Measurements from ENCODE around the gene C9orf72.

Gene C9orf72

GRCh38 chr9:27537756-27538155, 35.5 kb downstream of the C9orf72 start:
- DNase-seq: peak; percentile 14

GRCh38 chr9:27537027-27537435, 36.2 kb downstream of the C9orf72 start:
- no peak for DNase-seq

GRCh38 chr9:27536168-27536567, 37.1 kb downstream of the C9orf72 start:
- DNase-seq: no peak

GRCh38 chr9:27535701-27536118, 37.6 kb downstream of the C9orf72 start:
- peak; percentile 18 for DNase-seq

GRCh38 chr9:27534658-27535209, 38.5 kb downstream of the C9orf72 start:
- no peak for DNase-seq

GRCh38 chr9:27534131-27534530, 39.1 kb downstream of the C9orf72 start:
- DNase-seq: no peak

- no peak for DNase-seq
These were observed 40.0 kb downstream of the C9orf72 start for GRCh38 chr9:27533311-27533710.

- DNase-seq: no peak
These were observed 41.2 kb downstream of the C9orf72 start for GRCh38 chr9:27532046-27532445.

GRCh38 chr9:27530915-27531755, 42.1 kb downstream of the C9orf72 start:
- no peak for DNase-seq

- peak; percentile 85 for DNase-seq
These were observed 43.7 kb downstream of the C9orf72 start, which contains the start of gene MOB3B for GRCh38 chr9:27529316-27530278. Gene MOB3B, minus strand, starts transcription at chr9:27529814. Its CDS starts 74,264 bp downstream, at chr9:27455550.

GRCh38 chr9:27528886-27529315, 44.4 kb downstream of the C9orf72 start:
- peak; percentile 58 for DNase-seq

- no peak for DNase-seq
These were observed 45.0 kb downstream of the C9orf72 start for GRCh38 chr9:27528076-27528885.

- no peak for DNase-seq
These were observed 45.6 kb downstream of the C9orf72 start for GRCh38 chr9:27527702-27528075.

GRCh38 chr9:27524236-27524635, 49.0 kb downstream of the C9orf72 start, which contains the start of gene IFNK:
Gene IFNK, plus strand, starts transcription at chr9:27524290. Its CDS starts 47 bp downstream, at chr9:27524337.
- no peak for DNase-seq

GRCh38 chr9:27523141-27523540, 50.1 kb downstream of the C9orf72 start:
- DNase-seq: no peak

- no peak for DNase-seq
These were observed 52.3 kb downstream of the C9orf72 start for GRCh38 chr9:27520986-27521385.

GRCh38 chr9:27519466-27520465, 53.5 kb downstream of the C9orf72 start:
- no peak for DNase-seq

GRCh38 chr9:27518809-27519208, 54.5 kb downstream of the C9orf72 start:
- no peak for DNase-seq

- DNase-seq: no peak
These were observed 55.3 kb downstream of the C9orf72 start for GRCh38 chr9:27518006-27518405.

- DNase-seq: no peak
These were observed 58.7 kb downstream of the C9orf72 start for GRCh38 chr9:27514551-27514950.

GRCh38 chr9:27511771-27512170, 61.5 kb downstream of the C9orf72 start:
- DNase-seq: no peak

Measured in NCI-H146 (cell line).